ENCODE results near the gene VDR. TPM values are rescaled to one million over a fixed set of nuclear protein-coding genes. Genes with fewer than 3 reads are reported as not detected.

Gene VDR
- total RNA-seq, 1 donor from 2014 or later = 0.54 TPM

- H3K27me3 Mint-ChIP-seq (ENCODE audit: low read depth) = no peaks in the 10 kb centered on the region
- no peak for DNase-seq (ENCODE audit: low spot score in 2 of 2, unreplicated experiment in 2 of 2)
- no peak overlapping the region for H3K4me3 Mint-ChIP-seq
- peaks cover 44% of the 10 kb centered on the region for H3K4me1 Mint-ChIP-seq
- H3K9me3 Mint-ChIP-seq = no peaks in the 10 kb centered on the region
- TF ChIP-seq CTCF (IDR thresholded peaks at IDR 0.05; ENCODE audit: unreplicated experiment) = peak; percentile 10
- H3K27ac Mint-ChIP-seq = no peak overlapping the region
- no peaks in the 10 kb centered on the region for H3K36me3 Mint-ChIP-seq
Observed at GRCh38 chr12:47838286-47838931, 66.4 kb downstream of the VDR start.

- H3K4me3 Mint-ChIP-seq = no peak overlapping the region
- peak; percentile 99 for TF ChIP-seq CTCF (IDR thresholded peaks at IDR 0.05; ENCODE audit: unreplicated experiment)
- no peaks in the 10 kb centered on the region for H3K9me3 Mint-ChIP-seq
- H3K36me3 Mint-ChIP-seq = no peaks in the 10 kb centered on the region
- H3K27ac Mint-ChIP-seq = no peak overlapping the region
- peaks cover 51% of the 10 kb centered on the region for H3K4me1 Mint-ChIP-seq
- H3K27me3 Mint-ChIP-seq (ENCODE audit: low read depth) = no peaks in the 10 kb centered on the region
- peak in 1 of 2 experiments; percentile 79 for DNase-seq (ENCODE audit: low spot score in 2 of 2, unreplicated experiment in 2 of 2)
Observed at GRCh38 chr12:47837190-47838171, 67.3 kb downstream of the VDR start.

GRCh38 chr12:47835831-47836155 lies 69.0 kb downstream of the VDR start:
- Mint-ChIP-seq H3K4me1 (peaks cover 44% of the 10 kb centered on the region), H3K36me3 (no peaks in the 10 kb centered on the region), H3K4me3 (no peak overlapping the region), H3K27me3 (ENCODE audit: low read depth) (no peaks in the 10 kb centered on the region), H3K27ac (peak overlapping the region; percentile 48), H3K9me3 (no peaks in the 10 kb centered on the region)
- DNase-seq (ENCODE audit: low spot score in 2 of 2, unreplicated experiment in 2 of 2) = no peak
- TF ChIP-seq CTCF (IDR thresholded peaks at IDR 0.05; ENCODE audit: unreplicated experiment) = no peak

- DNase-seq (ENCODE audit: low spot score in 2 of 2, unreplicated experiment in 2 of 2) = no peak
- TF ChIP-seq CTCF (IDR thresholded peaks at IDR 0.05; ENCODE audit: unreplicated experiment) = no peak
- Mint-ChIP-seq H3K9me3 (no peaks in the 10 kb centered on the region), H3K36me3 (no peaks in the 10 kb centered on the region), H3K4me3 (no peak overlapping the region), H3K27me3 (ENCODE audit: low read depth) (no peaks in the 10 kb centered on the region), H3K4me1 (peaks cover 44% of the 10 kb centered on the region), H3K27ac (peak overlapping the region; percentile 48)
Observed at GRCh38 chr12:47835006-47835830, 69.6 kb downstream of the VDR start.

- H3K27me3 Mint-ChIP-seq (ENCODE audit: low read depth) = no peaks in the 10 kb centered on the region
Observed at GRCh38 chr12:47834199-47834903, 70.4 kb downstream of the VDR start.

More at GRCh38 chr12:47834199-47834903, 70.4 kb downstream of the VDR start:
- no peaks in the 10 kb centered on the region for H3K9me3 Mint-ChIP-seq
- TF ChIP-seq CTCF (IDR thresholded peaks at IDR 0.05; ENCODE audit: unreplicated experiment) = no peak
- H3K27ac Mint-ChIP-seq = peak overlapping the region; percentile 66
- H3K4me3 Mint-ChIP-seq = no peak overlapping the region
- H3K4me1 Mint-ChIP-seq = peaks cover 47% of the 10 kb centered on the region
- DNase-seq (ENCODE audit: low spot score in 2 of 2, unreplicated experiment in 2 of 2) = no peak
- no peaks in the 10 kb centered on the region for H3K36me3 Mint-ChIP-seq
